ENCODE results near the gene RFX2.
"Not testable (repeated sequence)": the region's sequence is repeated elsewhere in the genome, so short reads cannot be mapped to it uniquely, and the experiment has no call there.

The RFX2 gene

GRCh38 chr19:6073858-6074708 lies 36.2 kb downstream of the RFX2 start:
- DNase-seq, result no peak

GRCh38 chr19:6073233-6073632 lies 37.1 kb downstream of the RFX2 start:
- not testable (repeated sequence) for DNase-seq

GRCh38 chr19:6071875-6072274 lies 38.4 kb downstream of the RFX2 start:
- DNase-seq, result no peak

DNA sequence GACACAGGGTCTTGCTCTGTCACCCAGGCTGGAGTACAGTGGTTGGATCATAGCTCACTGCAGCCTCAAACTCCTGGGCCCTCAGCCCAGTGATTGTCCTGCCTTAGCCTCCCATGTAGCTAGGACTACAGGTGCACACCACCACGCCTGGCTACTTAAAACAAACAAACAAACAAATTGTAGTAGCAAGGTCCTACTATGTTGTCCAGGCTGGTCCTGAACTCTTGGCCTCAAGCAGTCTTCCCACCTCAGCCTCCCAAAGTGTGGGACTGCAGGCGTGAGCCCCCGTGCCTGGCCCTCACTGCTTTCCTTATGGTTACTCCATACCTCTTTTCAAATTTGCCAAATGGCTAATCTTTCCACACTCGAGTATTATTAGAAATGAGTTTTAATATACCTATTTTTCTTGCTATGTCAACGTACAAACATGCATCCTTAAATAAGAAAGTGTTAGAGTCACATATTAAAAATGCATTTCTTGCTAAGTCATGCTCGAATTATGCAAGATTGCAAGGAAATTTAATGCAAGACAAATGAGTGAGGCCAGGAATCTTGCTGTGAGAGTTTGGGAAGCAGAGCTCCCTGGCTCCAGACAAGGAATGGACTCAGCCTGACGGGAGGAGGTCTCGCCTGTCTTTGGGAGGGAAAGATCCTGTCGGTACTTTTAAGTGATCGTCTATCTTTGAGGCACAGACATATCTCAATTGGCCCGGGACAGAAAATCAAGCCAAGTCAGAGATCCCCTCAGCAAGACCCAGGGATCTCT lies 39.4 kb downstream of the RFX2 start:
- peak; percentile 85 for DNase-seq

DNA sequence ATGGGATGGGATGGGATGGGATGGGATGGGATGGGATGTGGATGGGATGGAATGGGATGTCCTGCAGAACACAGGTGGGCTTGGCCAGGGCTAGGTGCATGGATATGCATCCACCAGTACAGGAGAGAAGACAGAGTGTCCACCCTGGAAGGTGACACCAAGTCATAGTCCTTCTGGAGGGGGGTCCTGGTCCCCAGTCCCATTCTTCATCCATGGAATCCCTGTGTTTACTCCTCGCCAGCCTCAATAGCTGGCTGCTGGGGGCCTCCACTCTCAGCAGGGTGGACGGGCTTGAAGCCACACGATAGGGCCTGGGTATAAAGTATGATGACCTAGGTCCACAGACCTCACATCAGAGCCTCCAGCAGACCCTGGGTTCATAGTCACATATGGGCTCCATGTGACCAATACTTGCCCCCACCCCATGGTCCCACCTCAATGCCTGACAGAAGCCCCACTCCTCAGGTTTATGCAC lies 40.1 kb downstream of the RFX2 start:
- DNase-seq, result no peak

- no peak for DNase-seq
These were observed 41.0 kb downstream of the RFX2 start for GRCh38 chr19:6069268-6069791.

DNA sequence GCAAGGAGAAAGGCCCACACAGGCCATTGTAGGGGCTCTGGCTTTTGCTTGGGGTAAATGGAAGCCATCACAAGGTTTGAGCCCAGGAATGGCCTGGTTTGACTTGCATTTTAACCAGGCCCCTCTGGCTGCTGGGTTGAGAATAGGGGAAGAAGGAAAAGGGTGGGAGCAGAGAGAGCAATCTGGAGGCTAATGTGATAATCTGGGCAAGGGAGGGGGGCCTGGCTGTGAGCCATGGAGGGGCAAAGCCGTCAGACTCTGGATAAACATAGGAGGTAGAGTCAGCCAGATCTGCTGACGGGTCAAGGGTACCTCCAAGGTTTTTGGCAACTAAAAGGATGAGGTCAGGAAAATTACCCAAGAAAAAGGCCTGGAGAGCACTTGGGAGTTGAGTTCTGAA lies 41.6 kb downstream of the RFX2 start:
- no peak for DNase-seq

DNA sequence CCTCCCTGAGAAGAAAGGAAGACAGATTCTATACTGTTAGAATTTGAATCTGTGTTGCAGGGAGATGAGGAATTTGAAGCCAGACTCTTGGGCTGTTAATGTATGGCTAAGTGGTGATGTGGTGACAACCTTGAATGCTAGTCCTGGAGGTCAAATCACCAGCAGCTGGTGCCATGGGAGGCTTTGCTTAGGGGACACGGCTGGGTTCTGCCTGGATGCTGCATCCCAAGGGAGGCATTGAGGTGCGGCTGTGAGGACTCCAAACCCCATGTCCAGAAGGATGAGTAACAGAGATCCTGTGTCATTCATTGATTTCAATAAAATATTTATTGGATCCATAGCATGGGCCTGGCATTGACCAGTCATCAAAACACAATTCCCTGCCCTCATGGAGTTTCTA lies 42.3 kb downstream of the RFX2 start:
- DNase-seq, result no peak

GRCh38 chr19:6066661-6067646 lies 43.3 kb downstream of the RFX2 start:
- DNase-seq, result peak; percentile 75

DNA sequence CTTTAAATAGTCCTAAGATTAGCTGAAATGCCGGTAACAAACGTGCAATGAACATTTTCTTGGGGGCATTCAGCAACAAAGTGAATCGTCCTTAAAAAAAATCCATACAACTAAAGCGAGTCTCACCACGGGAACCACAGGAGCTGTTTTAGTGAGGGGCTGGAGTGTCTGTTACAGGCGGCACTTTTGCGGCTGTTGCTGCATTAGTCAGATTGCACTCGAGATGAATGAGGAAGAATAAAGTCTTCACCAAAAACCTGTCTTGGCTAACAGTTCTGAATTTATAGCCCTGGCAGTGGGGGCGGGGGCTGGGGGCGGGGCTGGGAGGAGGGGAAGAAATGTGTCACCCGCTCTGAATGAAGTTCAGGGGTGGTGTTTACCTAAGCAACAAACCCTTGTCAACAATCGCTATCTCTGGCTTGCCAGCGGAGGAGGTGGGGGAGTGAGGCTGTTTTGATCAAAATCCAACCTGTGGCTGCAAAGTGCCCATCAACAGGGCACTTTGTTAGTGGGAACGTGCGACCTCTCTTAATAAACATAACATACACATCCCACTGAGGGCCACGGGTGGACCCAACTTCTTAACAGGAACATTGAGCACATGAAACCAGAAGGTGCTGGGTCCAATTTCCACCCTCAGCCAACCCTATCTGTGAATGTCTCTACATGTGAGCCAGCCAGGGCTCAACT lies 44.5 kb downstream of the RFX2 start:
- peak; percentile 29 for DNase-seq

GRCh38 chr19:6064336-6065073 lies 45.8 kb downstream of the RFX2 start:
- no peak for DNase-seq

DNA sequence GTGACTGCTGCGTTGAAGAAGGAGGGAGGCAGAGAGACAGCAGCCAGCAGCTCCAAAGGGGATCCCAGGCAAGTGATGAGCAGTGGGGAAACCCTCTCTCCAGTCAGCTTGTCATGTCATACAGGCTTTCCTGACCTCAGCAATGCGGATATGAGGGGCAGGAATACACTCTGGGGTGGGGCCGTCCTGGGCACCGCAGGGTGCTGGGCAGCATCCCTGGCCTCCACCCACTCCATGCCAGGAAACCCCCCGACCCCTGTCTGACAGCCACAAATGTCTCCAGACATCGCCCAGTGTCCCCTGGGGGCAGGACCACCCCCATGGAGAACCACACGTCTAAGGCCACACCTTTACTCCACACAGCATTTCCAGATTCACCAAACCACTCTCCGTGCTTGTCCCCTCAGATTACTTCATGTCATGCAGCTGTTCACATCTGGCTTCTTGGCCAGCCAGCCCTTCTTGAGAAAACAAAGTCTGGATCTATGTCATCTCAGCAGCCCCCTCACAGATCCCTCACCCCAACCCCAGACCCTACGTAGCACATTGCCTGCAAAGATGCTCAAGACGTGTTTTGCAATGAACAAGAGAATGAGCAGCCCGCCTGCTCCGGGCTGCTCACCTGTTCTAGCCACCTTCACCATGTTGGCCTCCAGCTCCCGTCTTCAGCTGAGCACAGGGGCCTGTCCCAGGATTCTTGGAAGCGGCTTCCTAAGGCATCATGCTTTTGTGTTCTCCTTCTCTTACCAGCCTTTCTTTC lies 46.5 kb downstream of the RFX2 start:
- DNase-seq, result no peak

- DNase-seq, result no peak
These were observed 47.2 kb downstream of the RFX2 start for GRCh38 chr19:6062961-6063575.

DNA sequence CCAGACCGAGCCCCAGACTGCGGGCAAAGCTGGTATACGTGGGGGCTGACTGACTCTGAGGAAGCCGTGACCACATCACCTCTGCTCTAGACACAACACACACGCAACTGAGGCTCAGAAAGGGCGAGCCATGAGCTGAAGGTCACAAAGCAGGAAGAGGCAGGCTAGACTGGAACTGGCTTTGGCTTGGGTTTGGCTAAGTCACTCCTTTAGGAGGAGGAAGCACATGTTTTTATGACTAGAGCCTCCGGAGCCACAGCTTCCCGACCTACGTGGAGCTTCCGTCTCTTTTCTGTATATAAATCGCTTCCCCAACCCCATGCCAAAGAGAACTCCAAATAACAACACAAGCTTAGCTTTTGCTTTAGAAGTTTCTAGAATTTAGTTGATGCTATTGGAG lies 48.0 kb downstream of the RFX2 start:
- DNase-seq, result peak; percentile 47

DNA sequence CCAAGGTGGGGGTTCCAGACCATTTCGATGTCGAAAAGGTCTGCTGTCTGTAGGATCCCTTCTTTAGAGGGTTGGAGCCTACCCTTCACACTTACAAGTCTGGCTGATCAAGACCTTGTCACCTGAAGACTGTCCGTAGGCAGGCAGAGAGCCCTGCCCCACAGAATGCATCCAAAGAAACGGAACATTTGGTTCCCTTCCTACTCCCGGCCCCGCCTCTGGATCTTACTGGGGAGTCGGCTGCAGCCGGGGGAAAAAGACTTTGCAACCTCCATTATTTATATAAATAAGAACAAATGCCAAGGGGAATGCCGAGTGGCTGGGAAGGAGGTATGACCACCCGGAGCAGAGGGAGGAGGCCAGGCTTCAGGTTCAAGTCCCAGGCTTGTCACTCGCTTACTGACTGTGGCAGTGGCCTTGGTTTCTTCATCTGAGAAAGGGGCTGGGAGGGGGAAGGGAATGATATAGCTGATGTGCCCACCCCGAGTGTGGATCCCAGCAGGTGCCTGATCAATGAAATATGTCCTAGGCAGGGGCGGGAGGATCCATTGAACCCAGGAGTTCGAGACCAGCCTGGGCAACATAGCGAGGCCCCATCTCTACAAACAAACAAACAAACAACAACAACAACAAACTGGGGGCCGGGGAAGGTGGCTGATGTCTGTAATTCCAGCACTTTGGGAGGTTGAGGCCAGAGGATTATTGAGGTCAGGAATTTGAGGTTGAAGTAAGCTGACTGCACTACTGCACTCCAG lies 48.7 kb downstream of the RFX2 start:
- DNase-seq, result no peak

- peak; percentile 47 for DNase-seq
These were observed 49.5 kb downstream of the RFX2 start for GRCh38 chr19:6060600-6061375.

GRCh38 chr19:6059988-6060599 lies 50.2 kb downstream of the RFX2 start:
- no peak for DNase-seq

- DNase-seq, result no peak
These were observed 50.8 kb downstream of the RFX2 start for GRCh38 chr19:6059396-6059947.

Measured in HCEC 1CT (cell line).